Esophagus squamous epithelium (tissue), 5 donors: ENCODE data around the gene SMOC2. TPM values are rescaled to one million over a fixed set of nuclear protein-coding genes. Genes with fewer than 3 reads are reported as not detected.

Experiments
- DNase-seq: peaks from one replicate; lab custom pipeline; 2025; lab: John Stamatoyannopoulos, UW
- H3K27ac ChIP-seq, 4 donors: fragments of 200-600 bp; sonication (generic); one replicate each; pipeline ENCODE4 v1.5.1; 2016 to 2019; ENCODE audit warnings: mild to moderate bottlenecking in 1 of 4
- H3K27me3 ChIP-seq, 4 donors: fragments of 200-600 bp; sonication (generic); 1 replicate in 3 of 4; 2 replicates in 1 of 4; pipeline versions ENCODE4 v1.5.1 to v1.6.0; 2017 to 2021; ENCODE audit warnings: antibody characterized with exemption in 1 of 4
- H3K36me3 ChIP-seq, 3 donors: fragments of 200-600 bp; sonication (generic); one replicate each; pipeline ENCODE4 v1.5.1; 2016 to 2019
- H3K4me1 ChIP-seq, 3 donors: fragments of 200-600 bp; sonication (generic); one replicate each; pipeline ENCODE4 v1.5.1; 2017 to 2019
- H3K4me3 ChIP-seq, 4 donors: fragments of 200-600 bp; sonication (generic); 1 replicate in 3 of 4; 2 replicates in 1 of 4; pipeline ENCODE4 v1.5.1; 2016 to 2019; ENCODE audit warnings: mild to moderate bottlenecking in 2 of 4, moderate library complexity in 1 of 4
- H3K9me3 ChIP-seq, 3 donors: fragments of 200-600 bp; sonication (generic); one replicate each; pipeline ENCODE4 v1.5.1; 2016 to 2019
- POLR2A ChIP-seq, 4 donors: fragments of 450-650 bp; IDR thresholded peaks; one replicate each; pipeline ENCODE4 v1.6.1; 2017; ENCODE audit warnings: antibody characterized with exemption in 4 of 4, mild to moderate bottlenecking in 4 of 4, moderate library complexity in 3 of 4
- WGBS, 2 donors: methylation state at CpG; one replicate each; pipeline ENCODE4 v1.1.5; 2018; 5-methylcytosine and 5-hydroxymethylcytosine counted together
- intact Hi-C: fragments of 100-400 bp; cut with DNase I; formaldehyde crosslinking; loops from one replicate; pipeline ENCODE4 v1.15.0; 2022
- total RNA-seq, 4 donors: library from RNA; depleted of rRNA; stranded (reverse); fragments of >200 nt; gene quantifications; one replicate each; pipeline ENCODE4 v1.1.0, GENCODE V29; 2016
- TF ChIP-seq, protein P1 (sequence below), 6 experiments: fragments of 450-650 bp in 4 of 6; fragments of 200-600 bp in 2 of 6; sonication (generic) in 2 of 6; IDR thresholded peaks; one replicate each; pipeline ENCODE4 v1.5.1; 2016 to 2019; ENCODE audit warnings: antibody characterized with exemption in 6 of 6, mild to moderate bottlenecking in 4 of 6, moderate library complexity in 4 of 6
- donor health status: DM: yes; HTN: yes; CAD: no.

The SMOC2 gene
- total RNA-seq, 4 donors from 2014 or later, result 1.9 to 35.5 (median 7.1) TPM

DNA sequence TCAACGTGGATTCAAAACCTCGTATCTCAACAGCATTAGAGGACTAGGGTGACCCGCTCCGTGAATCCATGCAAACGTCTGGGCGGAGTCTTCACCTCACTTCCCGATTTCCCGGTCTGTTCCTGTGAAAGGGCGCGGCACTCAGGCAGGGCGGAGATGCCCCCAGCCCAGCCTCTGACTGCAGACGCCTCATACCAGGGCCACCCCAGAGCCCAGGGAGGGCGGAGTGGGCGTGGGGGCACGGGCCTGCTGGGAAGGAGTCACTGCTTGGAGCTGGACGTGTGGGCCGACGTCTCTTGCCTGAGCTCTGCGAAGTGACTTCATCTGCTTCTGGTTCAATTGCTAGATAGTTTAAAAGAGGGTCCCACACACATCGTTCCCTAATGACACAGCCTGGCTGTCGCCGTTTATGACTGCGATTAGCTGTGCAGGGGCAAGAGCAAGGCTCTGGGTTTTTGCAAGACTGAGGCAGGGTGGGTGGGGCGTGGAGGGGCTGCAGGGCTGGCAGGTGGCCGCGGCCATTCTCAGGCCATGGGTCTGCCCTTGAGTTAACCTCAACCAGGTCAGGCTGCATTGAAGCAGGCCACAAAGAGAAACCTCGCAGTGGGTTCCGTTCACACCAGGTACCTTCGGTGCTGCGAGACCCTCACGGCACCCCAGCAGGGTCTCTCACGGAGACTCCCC is 15.0 kb downstream of the SMOC2 start:
- Histone ChIP-seq H3K27ac (no peak overlapping the region), H3K9me3 (no peaks in the 10 kb centered on the region), H3K4me1 (peaks cover 0 to 61% (median 8%) of the 10 kb centered on the region in 3 donors), H3K4me3 (no peak overlapping the region), H3K27me3 (peaks cover 0 to 19% (median 0%) of the 10 kb centered on the region in 4 donors), H3K36me3 (no peaks in the 10 kb centered on the region)
- intact Hi-C loops, result no loop called here
- no peak for TF ChIP-seq POLR2A (IDR thresholded peaks at IDR 0.05)
- TF ChIP-seq, protein P1, sequence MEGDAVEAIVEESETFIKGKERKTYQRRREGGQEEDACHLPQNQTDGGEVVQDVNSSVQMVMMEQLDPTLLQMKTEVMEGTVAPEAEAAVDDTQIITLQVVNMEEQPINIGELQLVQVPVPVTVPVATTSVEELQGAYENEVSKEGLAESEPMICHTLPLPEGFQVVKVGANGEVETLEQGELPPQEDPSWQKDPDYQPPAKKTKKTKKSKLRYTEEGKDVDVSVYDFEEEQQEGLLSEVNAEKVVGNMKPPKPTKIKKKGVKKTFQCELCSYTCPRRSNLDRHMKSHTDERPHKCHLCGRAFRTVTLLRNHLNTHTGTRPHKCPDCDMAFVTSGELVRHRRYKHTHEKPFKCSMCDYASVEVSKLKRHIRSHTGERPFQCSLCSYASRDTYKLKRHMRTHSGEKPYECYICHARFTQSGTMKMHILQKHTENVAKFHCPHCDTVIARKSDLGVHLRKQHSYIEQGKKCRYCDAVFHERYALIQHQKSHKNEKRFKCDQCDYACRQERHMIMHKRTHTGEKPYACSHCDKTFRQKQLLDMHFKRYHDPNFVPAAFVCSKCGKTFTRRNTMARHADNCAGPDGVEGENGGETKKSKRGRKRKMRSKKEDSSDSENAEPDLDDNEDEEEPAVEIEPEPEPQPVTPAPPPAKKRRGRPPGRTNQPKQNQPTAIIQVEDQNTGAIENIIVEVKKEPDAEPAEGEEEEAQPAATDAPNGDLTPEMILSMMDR (IDR thresholded peaks at IDR 0.05), result no peak
- WGBS, 2 donors, result 78 to 79% methylated on average over 6 to 11 of the region's 32 CpGs
- DNase-seq, result no peak

DNA sequence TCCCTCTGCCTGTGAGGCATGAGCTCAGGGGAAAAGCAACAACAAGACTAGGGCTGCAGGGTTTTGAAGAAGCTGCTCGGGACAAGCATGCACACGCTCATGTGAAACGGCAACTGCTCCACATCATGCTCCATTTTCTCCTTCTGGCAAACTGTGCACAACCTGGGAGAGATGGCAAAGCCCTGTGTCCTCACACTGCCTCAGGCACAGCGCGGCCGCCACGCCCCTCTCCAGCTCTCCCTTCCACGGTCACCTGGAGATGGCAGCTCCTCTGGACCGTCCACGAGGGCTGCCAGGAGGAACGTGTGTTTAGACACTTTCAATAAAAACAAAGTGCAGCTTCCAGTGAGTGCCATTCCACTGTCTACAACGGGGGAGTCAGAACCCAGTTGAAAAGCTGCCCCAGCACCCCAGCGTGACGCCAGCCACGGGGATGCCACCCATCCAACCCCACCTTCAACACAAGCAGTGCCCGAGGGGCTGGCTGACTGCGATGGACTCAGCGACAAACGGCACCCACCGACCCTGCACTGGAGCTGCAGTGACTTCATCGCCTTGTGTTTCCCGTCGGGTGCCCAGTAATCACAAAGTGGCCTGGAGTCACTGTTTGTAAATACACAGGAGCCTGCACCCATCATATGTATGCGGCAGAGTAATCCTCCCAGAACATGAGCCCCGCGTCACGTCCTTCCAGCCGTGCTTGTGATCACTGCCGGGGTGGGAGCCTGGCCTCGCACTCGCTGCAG is 16.1 kb downstream of the SMOC2 start:
- H3K27me3 ChIP-seq, result peaks cover 0 to 10% (median 0%) of the 10 kb centered on the region in 4 donors
- intact Hi-C loops, result no loop called here
- H3K27ac ChIP-seq, result no peak overlapping the region
- TF ChIP-seq POLR2A (IDR thresholded peaks at IDR 0.05), result no peak
- TF ChIP-seq, protein P1 (IDR thresholded peaks at IDR 0.05), result no peak
- H3K36me3 ChIP-seq, result no peaks in the 10 kb centered on the region
- peaks cover 0 to 50% (median 4%) of the 10 kb centered on the region in 3 donors for H3K4me1 ChIP-seq
- H3K9me3 ChIP-seq, result no peaks in the 10 kb centered on the region
- no peak for DNase-seq
- peak overlapping the region in 2 of 4 donors; percentile 6 to 22 for H3K4me3 ChIP-seq
- 47 to 64% methylated on average over 12 to 15 of the region's 31 CpGs for WGBS, 2 donors

DNA sequence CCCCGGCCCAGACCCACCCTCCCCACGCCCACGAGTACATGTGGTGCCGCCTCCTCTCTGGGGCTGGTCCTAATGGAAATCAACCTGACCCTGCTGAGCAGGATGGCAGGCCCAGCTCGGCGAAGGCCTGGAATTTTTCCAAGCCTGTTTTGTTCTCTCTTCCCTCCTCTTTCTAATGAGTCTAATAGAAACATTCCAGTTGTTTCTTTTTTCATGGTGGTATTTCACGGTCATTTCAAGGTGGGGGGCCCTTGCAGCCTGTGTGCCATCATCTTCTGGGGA is 16.6 kb downstream of the SMOC2 start:
- H3K27me3 ChIP-seq, result peaks cover 0 to 10% (median 0%) of the 10 kb centered on the region in 4 donors
- no peak for DNase-seq
- no peaks in the 10 kb centered on the region for H3K36me3 ChIP-seq
- H3K4me1 ChIP-seq, result peaks cover 0 to 45% (median 4%) of the 10 kb centered on the region in 3 donors
- H3K27ac ChIP-seq, result no peak overlapping the region
- no peak for TF ChIP-seq POLR2A (IDR thresholded peaks at IDR 0.05)
- TF ChIP-seq, protein P1 (IDR thresholded peaks at IDR 0.05), result no peak
- 17 to 36% methylated on average over 3 to 5 of the region's 7 CpGs for WGBS, 2 donors
- no peaks in the 10 kb centered on the region for H3K9me3 ChIP-seq
- peak overlapping the region in 1 of 4 donors; percentile 6 for H3K4me3 ChIP-seq
- intact Hi-C loops, result no loop called here

DNA sequence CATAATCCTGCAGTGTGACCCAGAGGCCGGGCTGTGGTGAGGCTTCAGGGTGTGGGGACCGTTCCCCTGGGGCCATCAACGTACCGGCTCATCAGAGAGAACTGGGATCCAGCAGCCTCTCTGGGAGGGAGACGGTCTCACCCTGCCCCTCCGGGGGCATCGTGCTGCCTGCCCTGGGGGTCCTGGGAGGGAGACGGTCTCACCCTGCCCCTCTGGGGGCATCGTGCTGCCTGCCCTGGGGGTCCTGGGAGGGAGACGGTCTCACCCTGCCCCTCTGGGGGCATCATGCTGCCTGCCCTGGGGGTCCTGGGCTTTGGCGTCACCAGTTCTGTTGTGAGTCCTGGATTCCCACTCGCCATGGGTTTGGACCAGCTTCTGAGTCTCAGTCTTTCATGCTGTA is 17.1 kb downstream of the SMOC2 start:
- Histone ChIP-seq H3K27ac (no peak overlapping the region), H3K4me3 (no peak overlapping the region), H3K27me3 (peaks cover 0 to 10% (median 0%) of the 10 kb centered on the region in 4 donors), H3K4me1 (peaks cover 0 to 40% (median under 1%) of the 10 kb centered on the region in 3 donors), H3K36me3 (no peaks in the 10 kb centered on the region), H3K9me3 (no peaks in the 10 kb centered on the region)
- intact Hi-C loops, result no loop called here
- 67 to 95% methylated on average over 1 to 4 of the region's 12 CpGs for WGBS, 2 donors
- TF ChIP-seq POLR2A (IDR thresholded peaks at IDR 0.05), result no peak
- TF ChIP-seq, protein P1 (IDR thresholded peaks at IDR 0.05), result no peak
- no peak for DNase-seq

DNA sequence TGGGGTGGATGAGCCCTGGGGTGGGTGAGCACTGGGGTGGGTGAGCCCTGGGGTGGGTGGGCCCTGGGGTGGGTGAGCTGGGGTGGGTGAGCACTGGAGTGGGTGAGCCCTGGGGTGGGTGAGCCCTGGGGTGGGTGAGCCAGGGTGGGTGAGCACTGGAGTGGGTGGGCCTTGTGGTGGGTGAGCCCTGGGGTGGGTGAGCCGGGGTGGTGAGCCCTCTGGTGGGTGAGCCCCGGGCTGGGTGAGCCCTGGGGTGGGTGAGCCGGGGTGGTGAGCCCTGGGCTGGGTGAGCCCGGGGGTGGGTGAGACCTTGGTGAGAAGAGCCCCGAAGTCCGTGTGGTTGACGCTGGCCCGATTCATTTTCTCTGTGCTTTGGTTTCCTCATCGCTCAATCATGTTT is 18.6 kb downstream of the SMOC2 start:
- Histone ChIP-seq H3K4me3 (no peak overlapping the region), H3K27me3 (peaks cover 0 to 3% (median 0%) of the 10 kb centered on the region in 4 donors), H3K9me3 (no peaks in the 10 kb centered on the region), H3K27ac (no peak overlapping the region), H3K36me3 (no peaks in the 10 kb centered on the region), H3K4me1 (peaks cover 0 to 37% (median 0%) of the 10 kb centered on the region in 3 donors)
- TF ChIP-seq, protein P1 (IDR thresholded peaks at IDR 0.05), result no peak
- no peak for TF ChIP-seq POLR2A (IDR thresholded peaks at IDR 0.05)
- intact Hi-C loops, result no loop called here
- no peak for DNase-seq
- 85 to 95% methylated on average over 7 to 8 of the region's 9 CpGs for WGBS, 2 donors
